Tibial nerve (tissue), 3 donors: ENCODE results near the gene PROB1.

Experiments
- CTCF ChIP-seq, 5 experiments: fragments of 200-600 bp in 3 of 5; fragments of 450-650 bp in 2 of 5; sonication (generic) in 3 of 5; IDR thresholded peaks; one replicate each; pipeline ENCODE4 v1.5.1; 2016 to 2019; ENCODE audit warnings: antibody characterized with exemption in 5 of 5, mild to moderate bottlenecking in 3 of 5, moderate library complexity in 2 of 5
- POLR2A ChIP-seq, 2 donors: fragments of 450-650 bp; IDR thresholded peaks; one replicate each; pipeline ENCODE4 v1.6.1; 2017; ENCODE audit warnings: antibody characterized with exemption in 2 of 2, mild to moderate bottlenecking in 2 of 2, moderate library complexity in 2 of 2

DNA sequence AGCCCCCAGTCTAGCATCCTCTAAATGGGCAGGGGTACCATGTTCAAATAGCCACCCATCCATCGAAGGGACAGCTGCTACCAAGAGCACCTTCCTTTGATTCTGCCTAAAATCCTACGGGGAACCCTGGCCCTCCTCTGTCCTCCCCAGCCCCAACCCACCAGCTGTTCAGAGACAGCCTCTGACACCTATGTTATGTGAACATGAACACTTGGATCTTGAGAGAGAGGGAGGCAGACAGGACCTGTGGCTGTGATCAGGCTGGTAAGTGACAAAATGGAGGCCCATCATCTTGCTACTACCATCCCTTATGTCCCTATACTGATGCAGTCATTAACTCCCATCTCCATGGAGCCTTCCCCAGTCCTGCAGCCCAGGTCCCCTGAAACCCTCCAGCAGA is 20.0 kb downstream of the PROB1 start:
- no peak for TF ChIP-seq POLR2A (IDR thresholded peaks at IDR 0.05)
- no peak for TF ChIP-seq CTCF (IDR thresholded peaks at IDR 0.05)
